ENCODE data around the gene FZD4.

Gene FZD4

DNA sequence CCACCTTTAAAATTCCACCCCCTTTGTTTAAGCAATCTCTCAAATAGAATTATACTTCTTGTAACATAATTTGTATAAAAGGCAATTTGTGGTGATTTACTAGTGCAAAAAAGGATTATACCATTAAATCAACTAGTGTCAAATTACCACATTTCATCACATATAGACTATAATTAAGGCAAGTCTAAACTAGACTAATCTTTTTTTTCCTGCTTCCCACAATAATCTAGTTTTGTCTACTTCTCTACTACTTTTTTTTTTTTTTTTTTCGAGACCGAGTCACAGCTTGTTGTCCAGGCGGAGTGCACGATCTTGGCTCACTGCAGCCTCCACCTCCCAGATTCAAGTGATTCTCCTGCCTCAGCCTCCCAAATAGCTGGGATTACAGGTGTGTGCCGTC lies 36.1 kb upstream of the FZD4 start:
- no peak for TF ChIP-seq CTCF (IDR thresholded peaks at IDR 0.05; ENCODE audit: insufficient read depth, missing control alignments)
- no peak for DNase-seq (ENCODE audit: insufficient read length, low spot score)
- FAIRE-seq: no peak

DNA sequence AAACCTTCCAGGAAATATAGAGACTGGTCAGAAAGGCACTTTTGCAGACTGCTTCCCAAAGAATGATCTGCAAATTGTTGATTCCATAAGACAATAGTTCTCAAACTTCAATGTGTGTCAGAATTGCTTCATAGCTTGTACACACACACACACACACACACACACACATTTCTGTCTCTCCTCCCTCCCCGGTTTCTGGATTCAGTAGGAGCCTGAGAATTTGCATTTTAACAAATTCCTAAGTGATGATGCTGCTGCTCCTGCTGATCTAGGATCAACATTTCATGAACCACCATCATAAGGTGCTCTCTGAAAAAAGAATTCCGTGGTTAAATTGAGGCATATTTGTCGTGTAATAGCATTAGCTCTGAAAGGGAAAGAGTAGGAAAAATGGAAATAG lies 35.3 kb upstream of the FZD4 start:
- DNase-seq (ENCODE audit: insufficient read length, low spot score): no peak
- FAIRE-seq: no peak
- TF ChIP-seq CTCF (IDR thresholded peaks at IDR 0.05; ENCODE audit: insufficient read depth, missing control alignments): no peak

DNA sequence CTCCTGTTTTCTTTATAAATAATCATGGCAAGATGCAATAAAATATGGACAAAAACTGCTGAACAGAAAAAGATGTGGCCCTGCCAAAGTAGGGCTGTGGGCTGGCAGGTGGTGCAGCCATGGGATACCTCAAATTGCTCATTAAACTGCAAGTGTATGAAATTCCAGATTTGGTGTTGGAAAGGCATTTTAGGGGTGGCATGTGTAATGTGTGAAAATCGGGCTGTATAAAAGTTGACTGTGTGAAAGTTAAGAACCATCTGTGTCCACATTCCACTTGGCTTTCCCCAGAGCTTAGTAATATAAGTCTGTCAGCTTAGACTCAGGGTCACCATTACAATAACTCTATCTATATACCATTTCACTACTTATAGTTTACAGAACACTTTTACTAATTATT lies 34.8 kb upstream of the FZD4 start:
- no peak for TF ChIP-seq CTCF (IDR thresholded peaks at IDR 0.05; ENCODE audit: insufficient read depth, missing control alignments)
- FAIRE-seq (no peak), DNase-seq (ENCODE audit: insufficient read length, low spot score) (no peak)

DNA sequence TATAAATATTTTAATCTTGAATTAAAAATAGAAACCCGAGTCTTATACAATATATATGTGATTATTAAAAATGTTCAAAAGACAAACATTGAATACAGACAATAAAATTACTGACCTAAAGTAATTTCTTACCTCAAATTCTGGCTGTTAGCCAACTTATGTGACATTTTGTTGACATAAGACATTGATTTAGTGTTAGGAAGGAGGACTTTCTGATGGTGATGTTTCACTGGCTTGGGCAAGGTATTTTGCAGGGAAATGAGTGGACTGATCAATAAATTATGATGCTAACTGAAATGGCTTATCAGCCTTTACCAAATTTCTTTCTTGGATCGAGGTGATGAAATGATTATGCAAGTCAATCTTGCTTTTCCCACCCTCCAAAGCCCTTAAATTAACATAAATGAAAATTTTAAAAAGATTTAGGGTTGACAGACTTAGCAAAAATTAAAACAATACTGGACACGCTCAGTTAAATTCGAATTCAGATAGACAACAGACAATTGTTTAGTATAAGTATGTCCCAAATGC lies 33.2 kb upstream of the FZD4 start:
- FAIRE-seq: no peak
- TF ChIP-seq CTCF (IDR thresholded peaks at IDR 0.05; ENCODE audit: insufficient read depth, missing control alignments): no peak
- DNase-seq (ENCODE audit: insufficient read length, low spot score): no peak

- FAIRE-seq: no peak
- no peak for TF ChIP-seq CTCF (IDR thresholded peaks at IDR 0.05; ENCODE audit: insufficient read depth, missing control alignments)
- no peak for DNase-seq (ENCODE audit: insufficient read length, low spot score)
Measured at GRCh38 chr11:86987679-86988078, 32.5 kb upstream of the FZD4 start.

DNA sequence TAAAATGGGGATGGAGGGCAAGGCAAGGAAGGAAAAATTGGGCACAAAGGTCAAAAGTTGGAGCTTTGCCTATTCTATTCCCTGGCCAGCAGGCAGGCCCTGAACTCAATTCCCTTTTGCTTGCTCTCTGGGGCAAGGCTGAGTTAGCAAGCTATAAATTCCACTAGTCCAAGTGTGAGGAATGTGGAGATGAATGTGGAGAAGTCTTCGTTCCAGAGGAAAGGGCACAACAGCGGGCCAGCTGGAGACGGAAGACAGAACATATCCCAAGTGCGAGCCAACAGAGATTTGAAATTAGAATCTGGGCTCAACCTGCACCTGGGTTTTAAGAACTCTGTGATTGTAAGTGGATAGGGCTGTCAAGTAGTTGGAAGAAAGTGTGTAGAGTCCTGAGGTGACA lies 29.5 kb upstream of the FZD4 start:
- FAIRE-seq (no peak), DNase-seq (ENCODE audit: insufficient read length, low spot score) (no peak)
- no peak for TF ChIP-seq CTCF (IDR thresholded peaks at IDR 0.05; ENCODE audit: insufficient read depth, missing control alignments)

DNA sequence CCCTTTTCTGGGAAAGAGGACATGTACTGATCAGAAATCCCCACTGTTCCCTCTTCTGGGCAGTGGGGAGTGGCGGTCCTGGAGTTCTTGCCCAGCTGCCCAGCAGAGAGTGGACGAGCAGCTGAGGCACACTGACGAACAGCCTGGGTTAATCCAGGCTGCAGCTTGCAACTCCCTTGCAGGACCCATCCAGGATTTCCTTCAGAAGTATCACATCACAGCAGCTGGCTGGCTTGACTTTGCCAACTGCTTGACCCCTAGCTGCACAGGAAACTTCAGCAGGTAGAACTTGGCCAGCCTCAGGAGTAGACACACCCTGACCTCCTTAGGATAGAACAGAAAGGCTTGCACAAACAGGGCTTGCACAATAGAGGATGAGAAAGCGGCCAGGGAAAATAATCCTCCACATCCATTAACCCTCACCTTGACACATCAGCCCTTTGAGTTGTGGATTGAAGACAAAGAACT lies 27.9 kb upstream of the FZD4 start:
- no peak for FAIRE-seq

More for the DNA sequence above, 27.9 kb upstream of the FZD4 start:
- no peak for DNase-seq (ENCODE audit: insufficient read length, low spot score)
- TF ChIP-seq CTCF (IDR thresholded peaks at IDR 0.05; ENCODE audit: insufficient read depth, missing control alignments): no peak

Data from D721Med (cell line).